GM19351 (cell line): ENCODE results near the gene CDRT4.

Source experiments
- ATAC-seq: cut with Tn5 transposase; IDR thresholded peaks from one replicate; pipeline ENCODE4 v1.9.1; 2021; ENCODE audit warnings: mild to moderate bottlenecking, moderate library complexity; ENCODE audit not compliant: unreplicated experiment

The CDRT4 gene

DNA sequence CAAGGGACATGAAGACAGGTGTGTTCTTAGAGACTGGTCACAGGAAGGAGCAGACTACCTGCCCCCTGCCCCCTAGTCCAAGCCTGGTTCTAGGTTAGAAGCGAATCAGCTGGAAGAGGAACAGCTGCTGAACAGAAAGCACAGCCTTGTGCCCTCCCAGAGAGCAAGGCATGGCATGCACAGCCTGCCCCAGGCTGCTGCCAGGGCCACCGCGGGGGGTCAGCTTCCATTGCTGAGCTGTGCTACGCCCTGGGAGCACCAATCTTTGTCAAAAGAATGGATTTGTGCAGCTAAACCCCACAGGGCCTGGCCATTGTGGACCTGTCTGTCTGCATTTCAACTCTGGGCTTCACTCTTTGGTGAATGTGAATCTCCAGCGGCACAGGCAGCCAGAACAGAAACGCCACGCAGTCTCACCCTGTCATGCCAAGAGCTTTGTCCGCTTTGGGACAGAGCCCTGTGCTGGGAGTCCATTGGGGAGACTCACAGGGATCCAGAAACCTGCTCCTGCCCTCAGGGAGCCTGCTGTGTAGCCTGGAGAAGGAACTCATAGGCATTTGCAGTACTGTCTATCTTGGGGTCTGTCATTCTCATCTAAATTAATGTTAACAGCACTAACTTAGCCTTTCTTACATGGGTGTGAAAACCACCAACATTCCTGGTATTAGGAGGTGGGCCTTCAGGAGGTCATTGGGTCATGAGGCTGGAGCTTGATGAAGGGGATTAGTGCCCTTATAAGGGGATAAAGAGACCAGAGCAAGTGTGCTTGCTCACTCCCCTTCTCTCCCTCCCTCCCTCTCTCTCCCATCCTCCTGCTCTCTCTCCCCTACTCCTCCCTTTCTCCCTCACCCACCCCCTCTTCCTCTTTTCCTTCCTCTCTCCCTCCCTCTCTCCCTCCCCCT is 25.6 kb upstream of the CDRT4 start:
- ATAC-seq, result no peak

DNA sequence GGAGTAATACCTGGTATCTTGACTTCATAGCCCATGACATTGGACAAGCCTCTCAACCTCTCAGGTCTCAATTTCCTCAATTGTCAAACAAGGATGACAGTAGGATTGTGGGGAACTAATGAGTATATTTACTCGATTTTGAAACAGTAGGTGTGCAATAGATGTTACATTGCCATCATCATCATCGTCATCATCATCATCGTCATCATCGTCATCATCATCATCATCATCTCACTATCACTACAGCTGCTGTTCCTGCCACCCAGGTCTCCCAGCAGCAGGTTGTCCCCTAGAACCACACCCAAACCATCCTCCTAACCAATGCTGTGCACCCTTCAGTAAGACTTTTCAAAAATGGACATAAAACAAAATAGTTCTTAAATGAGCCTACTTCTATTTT is 24.8 kb upstream of the CDRT4 start:
- ATAC-seq, result no peak

DNA sequence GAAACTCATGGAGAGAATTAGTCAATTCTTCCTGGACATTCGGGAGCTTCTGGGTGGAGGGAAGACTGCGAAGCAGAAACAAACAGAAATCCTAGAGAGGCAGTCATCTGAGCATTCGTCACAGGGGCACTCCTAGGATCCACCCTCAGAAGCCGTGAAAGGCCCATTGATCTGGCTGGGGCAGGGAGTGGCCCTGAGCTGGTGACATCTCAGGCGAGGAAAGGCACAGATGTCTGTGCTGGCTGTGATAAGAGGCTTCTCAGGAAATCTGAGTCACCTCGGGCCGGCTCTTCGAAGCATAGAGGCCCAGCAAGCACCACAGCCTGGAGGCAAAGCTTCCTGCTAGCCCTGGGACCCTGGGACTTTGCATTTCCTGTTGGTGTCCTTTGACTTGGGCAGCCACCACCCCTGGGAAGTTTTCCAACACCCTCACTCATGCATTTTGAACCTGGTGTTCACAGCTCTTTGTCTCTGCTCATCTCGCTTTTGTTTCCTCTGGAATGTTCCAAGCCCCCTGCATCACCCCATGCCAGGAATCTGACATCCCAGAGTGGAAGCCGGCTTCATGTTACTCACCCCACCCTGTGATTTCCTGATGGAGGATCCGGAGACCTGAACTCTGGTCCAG is 23.3 kb upstream of the CDRT4 start:
- no peak for ATAC-seq

DNA sequence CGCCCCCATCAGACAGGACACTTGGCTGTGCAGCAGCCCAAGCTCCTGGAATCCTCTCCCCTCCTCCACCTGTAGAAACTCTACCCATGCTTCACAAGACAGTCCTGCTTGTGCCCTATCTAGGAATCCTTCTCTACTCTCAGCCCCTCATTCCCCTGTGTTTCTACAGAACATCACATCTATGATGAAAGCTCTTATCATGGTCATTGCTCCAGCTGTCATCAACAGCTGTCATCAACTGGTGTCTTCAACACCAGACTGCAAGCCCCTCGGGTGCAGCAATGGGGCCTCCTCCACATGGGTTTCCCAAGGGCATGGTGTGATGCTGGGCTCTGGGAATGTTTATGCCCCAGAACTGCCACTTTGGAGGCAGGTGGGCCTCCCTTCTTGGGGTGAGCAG is 21.1 kb upstream of the CDRT4 start:
- no peak for ATAC-seq

DNA sequence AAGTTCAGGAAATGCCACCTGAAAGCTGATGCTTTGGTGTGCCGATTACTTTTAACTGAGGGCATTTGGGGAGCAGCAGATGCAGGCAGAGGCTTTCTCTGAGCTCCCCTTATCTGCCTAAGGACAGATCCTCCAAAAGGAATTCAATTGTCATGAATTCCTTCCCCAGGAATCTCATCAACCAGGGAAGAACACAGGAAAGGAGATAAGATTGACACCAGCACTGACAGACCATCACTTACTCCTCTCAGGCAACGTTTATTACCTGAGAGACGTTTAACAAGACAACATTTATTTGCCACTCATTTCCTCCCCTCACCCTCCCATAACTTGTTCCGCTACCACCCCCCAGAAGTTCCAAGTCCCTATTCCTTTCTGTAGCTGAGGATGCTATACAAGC is 17.6 kb upstream of the CDRT4 start:
- ATAC-seq, result no peak

DNA sequence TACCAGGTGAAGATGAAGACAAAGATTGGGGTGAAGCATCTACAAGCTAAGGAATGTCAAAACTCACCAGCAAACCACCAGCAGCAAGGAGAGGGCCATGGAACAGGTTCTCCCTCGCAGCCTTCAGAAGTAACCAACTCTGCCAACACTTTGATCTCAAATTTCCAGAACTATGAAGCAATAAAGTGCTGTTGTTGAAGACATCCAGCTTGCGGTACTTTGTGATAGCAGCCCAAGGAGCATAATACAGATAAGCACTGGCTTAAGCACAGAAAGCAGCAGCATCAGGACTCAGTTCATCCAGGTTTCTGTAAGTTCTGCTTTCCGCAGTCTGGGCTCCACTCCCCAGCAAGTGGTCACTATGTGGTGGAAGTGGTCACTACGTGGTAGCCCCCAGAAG is 16.0 kb upstream of the CDRT4 start:
- no peak for ATAC-seq

DNA sequence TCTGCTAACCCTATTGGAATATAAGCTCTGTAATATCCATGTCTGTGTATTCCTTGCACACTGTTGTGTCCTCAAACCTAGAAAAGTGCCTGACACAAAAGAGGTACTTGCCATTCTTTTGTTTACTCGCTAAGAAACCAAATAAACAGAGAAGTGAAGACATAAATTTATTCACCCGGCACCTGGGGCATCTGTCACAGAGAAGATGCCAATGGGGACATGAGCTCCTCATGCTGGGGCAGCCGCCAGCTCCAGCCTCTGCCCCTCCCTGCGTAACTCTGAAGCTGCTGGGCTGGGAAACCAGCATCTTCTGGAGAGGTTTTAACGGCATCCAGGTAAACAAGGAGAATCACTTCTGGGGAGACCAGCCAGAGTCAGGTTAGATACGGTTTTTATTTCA is 15.1 kb upstream of the CDRT4 start:
- no peak for ATAC-seq

DNA sequence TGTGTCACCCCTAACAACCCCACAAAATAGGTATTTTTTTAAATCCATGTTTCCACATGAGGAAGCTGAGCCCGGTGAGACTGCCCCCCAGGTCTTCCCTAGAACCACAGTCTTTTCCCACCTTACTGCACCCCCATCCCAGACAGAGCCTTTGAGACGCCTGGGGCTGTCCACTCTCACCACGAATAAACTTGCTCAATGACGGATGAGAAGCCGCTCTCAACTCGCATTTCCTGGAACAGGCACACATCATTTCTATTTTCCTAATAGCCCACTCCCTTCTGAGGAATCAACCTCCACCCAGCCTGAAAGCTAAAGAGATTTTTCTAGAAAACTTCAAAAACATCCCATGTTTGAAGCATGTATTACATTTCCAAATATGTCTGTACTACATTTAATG is 14.1 kb upstream of the CDRT4 start:
- ATAC-seq, result no peak

DNA sequence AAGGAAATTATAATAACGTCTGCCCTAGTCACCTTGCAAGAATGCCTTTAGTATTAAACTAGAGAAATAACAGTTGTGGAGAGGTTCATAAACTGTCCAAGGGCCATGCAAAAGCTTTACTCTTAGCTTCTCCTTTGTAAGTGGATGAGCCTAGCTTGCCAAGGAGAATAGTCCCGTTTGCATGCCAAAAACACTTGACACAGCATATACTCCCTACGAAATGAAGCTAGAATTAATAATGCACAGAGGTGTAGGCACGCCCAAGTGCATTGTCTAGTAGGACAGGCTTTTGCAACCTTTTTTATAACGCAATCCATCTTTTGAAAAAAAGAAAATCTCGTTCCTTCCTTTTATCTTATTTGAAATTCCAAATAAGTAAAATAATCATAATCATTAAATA is 12.8 kb upstream of the CDRT4 start:
- no peak for ATAC-seq

DNA sequence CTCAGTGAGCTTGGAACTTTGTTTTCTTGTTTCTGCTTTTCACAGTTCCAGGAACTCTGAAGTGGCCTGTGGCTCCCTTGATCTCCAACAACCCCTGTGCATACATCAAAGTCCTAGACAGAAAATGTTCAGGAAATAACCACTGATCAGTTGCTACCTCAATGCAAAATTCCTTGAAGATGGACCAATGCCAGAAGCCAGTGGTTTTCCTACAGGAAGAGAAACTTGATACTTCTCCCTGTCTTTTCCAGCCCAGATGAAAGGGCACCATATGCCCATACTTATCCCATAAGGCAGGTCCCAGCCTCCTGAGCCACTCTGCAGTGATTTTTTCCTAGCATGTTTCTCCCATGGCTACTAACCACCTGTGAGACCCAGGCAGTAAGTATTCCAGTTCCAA is 12.3 kb upstream of the CDRT4 start:
- ATAC-seq, result no peak

DNA sequence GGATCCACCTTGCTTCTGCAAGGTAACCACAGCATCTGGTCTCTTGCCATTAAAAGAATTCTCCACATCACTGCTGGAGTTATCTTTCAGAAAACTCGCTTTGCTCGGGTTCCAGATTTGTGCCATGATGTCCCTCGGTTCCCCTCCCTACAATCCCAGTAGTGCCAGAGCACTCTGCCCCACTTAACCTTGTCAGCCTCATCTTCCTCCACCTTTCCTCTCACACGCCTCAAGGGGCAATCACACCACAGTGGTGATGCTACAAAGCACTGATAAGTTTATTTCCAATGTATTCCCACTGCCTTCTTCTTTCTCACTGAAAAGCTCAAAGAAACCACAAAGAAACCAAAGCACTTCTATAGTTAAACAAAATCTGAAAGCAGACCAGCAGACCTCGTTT is 11.4 kb upstream of the CDRT4 start:
- ATAC-seq, result no peak

DNA sequence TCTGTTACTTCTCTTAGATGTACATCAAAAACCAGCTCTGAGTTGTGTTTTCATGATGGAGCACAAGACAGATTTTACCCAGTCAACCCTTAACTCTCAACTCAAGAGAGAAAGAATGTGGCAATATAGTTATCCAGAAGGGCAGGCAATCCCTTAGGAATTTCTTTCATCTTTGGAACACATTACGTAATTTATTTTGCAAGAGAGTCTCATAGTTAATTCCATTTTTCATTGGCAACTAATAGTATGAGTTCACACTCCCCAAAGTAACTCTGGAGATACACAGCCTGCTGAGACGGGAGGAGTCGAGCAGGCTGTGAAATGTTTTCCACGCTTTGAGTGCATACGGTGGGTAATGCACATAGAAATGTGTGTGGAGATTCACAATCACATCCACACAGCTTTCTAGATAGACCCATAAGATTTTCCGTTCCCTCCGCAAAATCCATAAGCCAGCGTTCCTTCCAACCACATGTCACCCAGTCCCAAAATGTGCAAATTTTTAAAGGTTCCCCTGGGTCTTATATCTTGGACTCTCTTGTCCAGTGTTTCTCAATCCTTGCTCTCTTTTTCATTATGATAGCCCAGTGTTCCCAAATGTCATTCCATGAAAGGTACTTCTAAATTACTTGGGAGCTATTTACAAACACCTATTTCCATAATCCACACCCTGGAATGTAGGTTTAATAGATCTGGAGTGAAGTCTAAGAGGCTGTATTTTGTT is 8.4 kb upstream of the CDRT4 start:
- no peak for ATAC-seq

DNA sequence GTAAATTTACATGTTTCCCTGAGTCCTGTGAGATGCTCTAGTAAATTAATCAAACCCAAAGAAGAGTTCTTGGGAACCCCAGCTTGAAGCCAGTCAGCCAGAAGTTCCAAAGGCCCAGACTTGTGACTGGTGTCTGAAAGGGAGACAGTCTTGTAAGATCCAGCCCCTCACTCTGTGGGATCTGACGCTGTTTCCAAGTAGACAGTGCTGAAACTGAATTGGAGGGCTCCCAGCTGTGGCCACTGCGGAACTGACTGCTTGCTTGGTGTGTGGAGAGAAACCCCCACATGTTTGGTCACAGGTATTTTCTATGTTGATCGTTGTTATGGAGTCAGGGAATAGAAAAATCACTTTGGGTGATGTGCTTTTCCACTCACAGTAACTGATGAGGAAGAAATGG is 5.5 kb upstream of the CDRT4 start:
- no peak for ATAC-seq

DNA sequence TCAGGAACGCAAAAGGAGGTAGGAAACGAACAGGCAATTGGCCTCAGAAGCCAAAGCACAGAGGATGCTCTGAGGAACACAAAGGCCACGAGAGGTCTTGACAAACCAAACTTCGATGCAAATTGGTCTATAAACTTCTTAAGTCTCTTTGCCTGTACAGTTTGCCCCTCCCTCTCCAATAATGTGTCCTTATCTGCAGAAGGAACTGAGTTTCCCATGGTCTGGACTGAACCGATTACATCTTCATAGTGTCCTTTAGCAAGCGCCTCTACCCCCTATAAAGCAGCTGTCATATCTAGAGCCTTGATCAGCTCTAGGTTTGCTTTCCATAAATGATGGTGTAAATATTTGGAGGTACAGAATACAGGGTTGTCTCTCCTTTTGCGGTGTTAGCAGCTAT is 3.1 kb upstream of the CDRT4 start:
- ATAC-seq, result no peak

DNA sequence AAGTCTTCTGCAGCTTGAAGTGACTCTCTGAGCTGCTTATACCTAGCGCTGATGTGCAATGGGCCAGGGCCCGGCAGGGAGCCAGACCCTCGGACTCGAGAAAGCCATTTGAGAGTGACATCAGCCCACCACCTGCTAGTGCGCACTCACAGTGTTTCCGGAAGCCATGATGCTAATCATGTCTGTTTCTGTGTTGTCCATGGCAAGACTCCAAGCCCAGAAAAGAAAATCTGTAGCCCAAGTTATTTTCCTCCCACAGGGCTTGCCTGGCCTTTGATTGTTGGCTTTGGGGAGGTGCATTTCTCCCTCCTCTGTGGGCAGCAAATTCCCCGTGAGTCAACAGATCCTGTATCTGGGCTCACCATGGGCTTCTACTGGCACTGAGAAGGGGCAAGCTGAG is 1.8 kb upstream of the CDRT4 start:
- no peak for ATAC-seq

DNA sequence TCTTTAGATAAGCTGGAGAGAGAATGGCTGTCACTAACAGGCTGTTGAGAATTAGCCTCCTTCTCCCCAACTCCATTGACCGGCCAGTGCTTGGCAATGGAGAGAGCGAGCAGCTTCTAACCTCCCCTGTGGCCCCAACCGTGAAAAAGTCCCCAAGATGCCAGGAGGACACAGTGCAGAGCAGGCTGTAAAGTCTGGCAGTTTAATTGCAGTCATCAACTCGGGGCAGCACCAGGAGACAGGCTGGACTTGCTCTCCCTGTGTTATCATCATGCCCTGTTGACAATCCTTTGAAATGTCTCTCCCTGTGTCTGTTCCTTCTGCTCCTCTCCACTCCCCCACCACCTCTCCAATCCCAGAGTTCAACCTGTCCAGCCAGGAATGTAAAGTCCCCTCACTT is 705 bp upstream of the CDRT4 start:
- no peak for ATAC-seq

DNA sequence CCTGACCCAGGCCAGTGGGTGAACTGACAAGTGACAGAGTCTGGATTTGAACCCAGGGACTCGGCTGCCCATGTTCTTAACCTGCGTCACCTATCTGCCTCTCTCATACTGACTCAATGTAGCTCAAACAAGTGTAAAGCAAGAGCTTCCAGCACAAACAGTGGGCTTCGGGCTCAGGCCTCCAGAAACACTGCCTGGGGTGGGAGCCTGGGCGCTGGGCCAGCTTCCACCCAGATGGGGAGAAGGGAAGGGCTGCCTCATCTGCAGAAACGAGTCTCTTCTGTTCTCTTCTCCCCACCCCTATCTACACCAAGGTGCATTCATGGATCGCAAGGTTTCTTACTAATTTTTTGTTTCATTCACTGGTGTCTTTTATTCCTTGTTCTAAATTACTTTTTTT is 1.3 kb downstream of the CDRT4 start:
- no peak for ATAC-seq

DNA sequence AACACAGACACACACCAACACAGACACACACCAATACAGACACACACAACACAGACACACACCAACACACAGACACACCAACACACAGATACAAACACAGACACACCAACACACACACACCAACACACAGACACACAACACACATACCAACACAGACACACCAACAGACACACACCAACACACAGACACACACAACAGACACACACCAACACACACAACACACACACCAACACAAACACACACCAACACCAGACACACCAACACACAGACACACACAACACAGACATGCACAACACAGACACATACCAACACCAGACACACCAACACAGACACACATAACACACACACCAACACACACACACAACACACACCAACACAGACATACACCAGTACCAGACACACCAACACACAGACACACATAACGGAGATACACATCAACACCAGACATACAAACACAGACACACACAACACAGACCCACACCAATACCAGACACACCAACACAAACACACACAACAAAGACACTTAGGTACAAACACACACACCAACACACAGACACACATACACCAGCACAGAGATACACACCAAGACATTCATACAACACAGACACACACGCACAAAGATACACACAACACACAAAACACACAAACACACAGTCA is 2.2 kb downstream of the CDRT4 start:
- ATAC-seq, result no peak

DNA sequence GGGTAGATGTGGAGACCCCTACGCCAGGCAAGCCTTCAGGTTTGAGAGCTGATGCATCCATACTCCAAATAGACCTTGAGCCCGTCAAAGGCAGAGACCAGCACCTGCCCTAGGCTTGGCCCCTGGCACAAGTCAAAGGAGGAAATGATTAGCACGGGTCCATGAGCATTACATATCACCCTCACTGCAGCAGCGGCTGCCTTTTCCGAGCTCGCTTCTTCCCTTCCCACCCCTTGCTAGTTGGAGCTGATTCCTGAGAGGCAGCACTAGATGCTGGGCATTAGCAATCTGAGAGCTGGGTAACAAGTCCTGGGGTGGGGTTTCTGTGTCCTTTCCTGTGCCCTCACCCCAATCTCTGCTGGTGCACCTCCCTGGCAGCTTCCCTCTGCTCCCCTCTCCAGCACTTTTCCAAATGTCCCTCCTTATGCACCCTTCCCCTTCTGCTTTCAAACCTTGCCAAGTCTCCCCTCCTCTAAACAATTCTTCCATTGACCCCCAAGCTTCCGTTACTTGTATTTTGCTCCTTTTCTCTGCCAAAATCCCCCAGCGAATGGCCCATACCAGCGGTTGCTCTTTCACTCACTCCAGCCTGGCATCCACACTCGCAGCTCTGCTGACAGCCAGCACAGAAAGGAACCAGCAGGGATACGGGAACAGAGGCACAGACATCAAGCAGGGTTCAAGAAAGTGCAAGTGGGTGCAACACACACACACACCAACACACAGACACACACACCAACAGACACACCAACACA is 3.0 kb downstream of the CDRT4 start:
- no peak for ATAC-seq

DNA sequence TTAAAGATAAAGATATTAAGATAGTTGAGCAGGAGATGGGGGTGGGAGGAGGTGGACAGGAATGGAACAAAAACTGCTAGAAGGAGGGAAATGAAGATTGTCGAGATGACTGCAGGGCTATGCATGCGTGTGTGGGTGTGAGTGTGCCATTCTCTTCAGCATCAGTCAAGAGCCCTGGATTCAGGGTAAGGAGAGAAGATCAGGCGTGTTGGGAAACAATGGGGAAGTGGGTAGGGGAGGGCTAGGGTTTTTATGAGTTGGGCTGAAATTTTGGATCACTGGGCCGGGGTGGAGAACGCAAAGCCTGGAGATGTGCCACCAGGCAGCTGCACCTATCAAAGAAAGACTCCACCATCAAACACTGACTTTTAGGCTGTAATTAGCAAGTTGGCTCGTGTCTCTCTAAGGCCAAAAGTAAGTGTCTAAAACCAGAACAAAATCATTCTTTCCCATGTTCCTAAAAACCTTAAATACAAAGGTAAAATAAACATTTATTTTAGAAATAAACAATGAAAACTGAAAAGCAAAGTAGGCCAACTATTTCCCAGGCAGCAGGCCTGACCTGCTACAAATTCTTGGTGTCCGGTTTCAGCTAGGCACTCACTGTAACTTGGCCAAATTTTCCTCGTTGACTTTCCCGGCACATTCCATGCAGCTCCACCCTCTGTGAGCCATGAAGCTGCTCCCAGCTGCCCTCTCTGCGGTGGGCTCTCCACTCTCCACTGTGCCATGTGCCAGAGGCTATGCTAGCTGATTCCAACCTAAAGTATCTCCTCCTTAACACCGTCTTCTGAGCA is 4.2 kb downstream of the CDRT4 start:
- ATAC-seq, result no peak
